HG02798 (cell line): ENCODE data around the gene TICAM2.

ENCODE experiments used
- ATAC-seq: cut with Tn5 transposase; IDR thresholded peaks from one replicate; pipeline ENCODE4 v1.9.1; 2021; ENCODE audit warnings: mild to moderate bottlenecking; ENCODE audit not compliant: unreplicated experiment, poor library complexity

The TICAM2 gene

DNA sequence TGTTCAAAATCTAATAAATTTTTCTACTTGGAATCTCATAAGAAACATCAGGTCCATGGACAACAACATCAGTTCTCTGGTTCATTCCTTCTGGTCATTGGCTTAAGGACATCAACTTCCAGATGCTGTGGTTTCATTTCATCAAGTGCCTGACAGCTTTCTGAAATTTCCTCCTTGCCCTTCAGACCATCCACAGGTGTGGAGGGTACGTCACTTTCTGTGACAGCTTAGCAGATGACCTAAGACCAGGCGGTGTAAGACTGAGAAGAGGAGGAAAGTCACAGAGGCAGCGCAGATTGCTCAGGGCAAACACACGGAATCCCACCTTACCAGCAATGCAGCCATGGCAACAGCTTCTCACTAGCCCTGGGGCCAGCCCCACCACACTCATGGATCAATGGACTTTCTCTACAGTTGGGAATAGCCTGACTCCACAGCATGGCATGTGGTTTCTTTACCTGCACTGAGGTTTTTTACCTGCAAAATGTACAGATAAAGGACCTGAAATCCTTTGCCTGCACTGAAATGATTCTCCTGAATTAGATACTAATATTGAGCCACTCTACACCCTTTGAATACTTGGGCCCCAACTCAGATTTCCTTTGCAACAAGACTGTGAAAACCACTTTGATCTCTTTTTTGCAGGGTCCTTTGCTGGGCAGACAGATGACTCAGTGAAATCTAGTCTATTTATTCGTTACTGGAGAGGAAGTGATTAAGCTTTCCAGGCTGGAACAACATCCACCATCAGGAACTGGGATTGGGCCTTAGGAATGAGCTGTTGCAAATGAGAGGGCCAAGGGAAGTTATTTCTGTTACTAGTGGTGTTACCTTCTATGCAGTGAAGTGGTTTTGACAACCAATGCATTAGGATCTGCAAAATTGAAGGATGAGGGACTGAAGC is 26.9 kb downstream of the TICAM2 start:
- peak; percentile 42 for ATAC-seq

DNA sequence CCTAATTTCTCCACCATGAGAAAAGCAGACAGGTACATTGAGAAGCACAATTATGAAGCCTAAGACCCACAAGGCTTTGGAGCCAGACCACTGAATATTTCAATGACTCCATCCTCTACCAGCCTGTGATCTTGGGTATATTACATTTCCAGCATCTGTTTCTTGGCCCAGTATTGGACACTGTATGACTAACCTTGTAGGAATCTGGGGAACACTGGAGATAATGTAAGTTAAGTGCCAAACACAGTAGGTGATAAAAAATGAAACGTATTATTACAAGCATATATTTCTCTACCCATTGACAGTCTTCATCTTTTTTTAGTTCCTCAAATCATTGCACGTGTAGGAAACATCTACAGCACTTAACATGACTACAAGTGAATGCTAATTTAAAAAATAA is 29.1 kb downstream of the TICAM2 start:
- ATAC-seq: no peak

DNA sequence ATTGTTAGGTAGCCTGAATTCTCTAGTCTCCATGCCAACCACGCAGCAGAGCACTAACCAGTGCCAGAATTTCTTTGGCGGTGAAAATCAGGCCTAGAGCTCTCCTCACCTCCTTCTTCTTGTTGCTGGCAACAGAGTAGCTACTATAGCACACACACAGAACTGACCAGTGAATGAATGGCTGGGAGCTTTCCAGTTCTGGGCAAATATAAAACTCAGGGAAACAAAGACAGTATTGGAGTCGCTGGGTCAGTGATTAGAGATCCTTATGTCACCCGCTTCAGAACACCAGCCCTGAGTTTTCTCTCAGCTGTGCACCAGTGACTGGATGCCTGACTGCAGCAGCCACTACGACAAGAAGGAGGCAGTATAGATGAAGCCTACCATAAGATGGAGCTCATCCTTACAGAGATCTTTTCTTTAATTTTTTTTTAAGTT is 30.8 kb downstream of the TICAM2 start:
- ATAC-seq: no peak

DNA sequence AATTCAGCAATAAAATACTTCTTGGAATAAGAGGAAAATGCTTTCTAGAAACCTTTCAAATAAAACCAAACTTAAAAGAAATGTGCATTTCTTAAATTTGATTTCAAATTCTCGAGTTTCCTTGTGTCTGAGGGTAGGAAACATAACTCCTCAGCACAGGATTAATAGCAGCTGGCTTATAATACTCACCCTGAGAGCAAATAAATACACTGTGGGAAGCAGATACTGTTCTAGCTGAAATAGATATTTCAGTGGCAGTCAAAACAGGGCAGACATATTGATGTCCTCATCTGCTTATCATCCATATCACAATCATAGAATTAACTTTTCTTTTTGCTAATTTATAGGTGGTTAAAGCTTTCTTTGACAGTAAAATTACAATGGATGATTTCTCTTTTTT is 33.6 kb downstream of the TICAM2 start:
- no peak for ATAC-seq

DNA sequence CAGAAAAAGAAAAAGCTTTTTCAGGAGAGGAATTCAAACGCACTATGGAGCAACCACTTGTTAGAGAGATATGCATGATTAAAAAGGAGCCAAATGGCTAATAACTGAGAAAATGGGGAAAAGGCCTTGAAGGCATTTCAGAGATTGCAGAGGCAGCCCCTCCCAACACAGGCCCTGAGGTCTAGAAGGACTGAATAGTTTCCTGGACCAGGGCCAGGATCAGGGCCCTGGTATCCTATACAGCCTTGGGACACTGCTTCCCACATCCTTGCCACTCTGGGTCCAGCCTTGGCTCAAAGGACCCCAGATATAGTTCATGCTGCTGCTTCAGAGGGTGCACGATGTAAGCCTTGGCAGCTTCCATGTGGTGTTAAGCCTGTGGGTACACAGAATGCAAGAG is 37.0 kb downstream of the TICAM2 start:
- ATAC-seq: no peak

DNA sequence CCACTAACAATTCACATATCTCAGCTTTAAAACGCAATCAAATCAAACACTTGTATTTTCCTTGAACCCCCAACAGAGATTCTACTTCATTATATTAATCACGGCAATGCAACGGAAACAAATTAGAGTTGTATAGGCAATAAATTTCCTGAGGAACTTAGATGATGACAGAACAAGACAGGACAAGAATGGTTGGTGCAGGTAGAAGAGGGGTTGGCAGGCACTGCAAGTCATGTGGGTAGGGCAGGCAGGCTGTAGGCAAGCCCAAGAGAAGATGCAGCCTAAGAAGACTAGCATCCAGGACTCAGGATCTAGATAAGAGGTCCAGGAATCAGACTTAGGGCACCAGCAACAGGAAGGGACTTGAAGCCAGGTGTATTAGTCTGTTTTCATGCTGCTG is 41.1 kb downstream of the TICAM2 start:
- ATAC-seq: no peak

DNA sequence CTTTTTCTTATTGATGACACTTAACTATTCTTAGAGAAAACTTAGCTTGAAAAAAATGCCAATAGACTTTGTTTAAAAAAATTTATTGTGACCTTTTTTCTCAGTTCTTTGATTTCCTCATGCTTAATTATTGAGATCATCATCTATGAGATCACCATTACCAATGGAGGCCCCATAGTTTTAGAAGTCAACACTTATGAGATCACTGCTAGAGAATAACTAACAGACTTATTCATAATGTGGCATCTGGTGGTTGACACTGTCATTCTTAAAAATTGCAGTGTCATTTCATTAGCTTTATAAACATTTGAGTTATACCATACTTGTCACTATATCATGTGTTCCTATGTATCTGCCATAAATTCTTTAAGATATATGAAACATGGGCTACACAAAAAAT is 42.8 kb downstream of the TICAM2 start:
- ATAC-seq: no peak

DNA sequence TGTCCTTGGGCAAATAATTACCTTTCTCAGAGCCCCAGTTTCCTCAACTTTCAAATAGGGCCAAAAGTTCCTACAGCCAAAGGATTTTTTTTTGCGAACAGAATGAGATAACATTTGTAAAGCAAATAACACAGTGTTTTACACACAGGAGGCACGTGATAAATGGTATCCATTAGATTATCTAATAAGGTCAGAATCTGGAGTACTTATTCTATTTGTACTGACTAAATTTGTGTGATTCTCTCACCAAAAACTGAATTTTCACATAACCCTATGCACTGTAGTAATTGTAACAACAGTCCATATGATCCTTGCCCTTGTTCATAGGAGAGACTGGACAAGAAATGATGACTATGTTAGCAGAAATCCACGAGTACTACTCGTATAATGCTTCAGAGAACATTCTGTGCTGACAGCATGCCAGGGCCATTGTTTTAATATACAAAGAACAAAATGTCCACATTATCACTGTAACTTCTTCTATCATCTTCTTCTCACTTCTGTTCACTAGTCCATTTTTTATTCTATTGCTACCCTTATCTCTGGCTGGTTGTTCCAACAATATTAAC is 43.8 kb downstream of the TICAM2 start:
- no peak for ATAC-seq

DNA sequence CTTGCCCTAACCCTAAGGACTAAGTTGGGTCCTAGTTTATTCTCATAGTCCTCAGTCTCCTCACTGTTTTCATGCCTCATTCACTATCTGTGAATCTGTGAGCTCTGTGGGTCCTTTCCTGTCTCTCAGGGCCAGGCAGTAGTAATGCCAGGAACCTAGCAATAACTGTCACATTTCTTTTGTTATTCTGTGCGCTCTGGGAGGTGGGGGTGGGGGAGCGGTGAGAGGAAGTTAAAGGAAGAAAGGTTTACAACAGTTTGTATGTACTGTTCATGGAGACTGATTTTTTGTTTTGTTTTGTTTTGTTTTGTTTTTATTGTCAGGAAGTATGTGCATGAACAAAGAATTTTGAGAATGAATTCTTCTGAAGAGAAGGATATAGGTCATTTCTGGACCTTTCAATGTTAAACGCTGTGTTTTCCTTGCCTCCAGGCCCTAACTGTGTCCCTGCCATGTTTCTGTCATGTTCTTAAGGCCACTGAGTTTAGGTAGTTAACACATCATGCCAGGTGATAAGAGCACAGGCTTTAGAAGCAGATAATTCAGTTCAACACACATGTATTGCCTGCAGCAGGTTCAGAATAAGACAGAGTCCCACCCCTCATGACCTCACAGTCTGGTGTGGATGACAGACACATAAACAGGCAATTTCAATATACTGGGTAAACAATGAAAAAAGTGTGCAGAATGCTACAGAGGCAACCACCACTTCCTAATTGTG is 44.5 kb downstream of the TICAM2 start:
- ATAC-seq: no peak

DNA sequence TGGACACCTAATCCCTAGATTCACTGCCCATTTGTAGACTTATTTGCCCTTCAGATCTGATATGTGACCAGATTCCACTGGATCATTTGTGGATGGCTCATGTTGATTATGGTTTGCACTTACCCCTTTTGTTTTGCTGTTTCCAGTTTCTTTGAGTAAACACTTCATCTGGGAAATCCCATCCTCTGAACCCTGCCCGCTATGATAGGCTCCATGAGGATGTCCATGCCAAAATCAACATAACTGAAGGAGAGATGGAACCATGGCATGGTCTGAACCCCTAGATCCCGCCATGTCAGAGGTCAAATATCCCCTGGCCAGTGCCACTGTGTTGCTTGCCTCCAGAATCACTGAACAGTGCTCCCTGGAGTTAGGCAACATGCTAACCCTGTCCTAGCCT is 46.0 kb downstream of the TICAM2 start:
- ATAC-seq: no peak

DNA sequence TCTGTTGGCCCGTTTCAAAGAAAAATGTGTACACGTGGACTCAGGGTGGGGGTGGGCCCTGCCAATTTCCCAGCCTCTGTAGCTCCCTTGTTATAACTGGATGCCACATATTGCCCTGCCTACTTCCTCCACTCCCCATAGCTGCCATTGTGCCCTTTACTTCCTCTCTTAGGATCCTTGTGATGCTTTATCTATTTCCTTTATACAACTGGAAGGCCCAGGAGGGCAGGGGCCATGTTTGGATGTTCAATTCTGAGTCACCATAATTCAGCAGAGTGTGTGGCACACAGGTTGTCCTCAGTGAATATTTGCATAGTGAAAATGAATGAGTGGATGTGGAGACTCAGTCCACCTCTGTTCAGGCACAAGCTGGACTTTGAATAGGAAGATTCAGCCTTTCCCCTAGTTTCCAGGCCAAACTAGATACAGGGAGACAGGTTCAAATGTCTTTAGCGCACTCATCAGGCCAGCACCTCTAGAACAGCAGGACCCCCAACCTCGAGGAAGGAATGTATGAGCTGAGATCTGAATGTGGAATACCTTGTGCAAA is 47.1 kb downstream of the TICAM2 start:
- no peak for ATAC-seq

DNA sequence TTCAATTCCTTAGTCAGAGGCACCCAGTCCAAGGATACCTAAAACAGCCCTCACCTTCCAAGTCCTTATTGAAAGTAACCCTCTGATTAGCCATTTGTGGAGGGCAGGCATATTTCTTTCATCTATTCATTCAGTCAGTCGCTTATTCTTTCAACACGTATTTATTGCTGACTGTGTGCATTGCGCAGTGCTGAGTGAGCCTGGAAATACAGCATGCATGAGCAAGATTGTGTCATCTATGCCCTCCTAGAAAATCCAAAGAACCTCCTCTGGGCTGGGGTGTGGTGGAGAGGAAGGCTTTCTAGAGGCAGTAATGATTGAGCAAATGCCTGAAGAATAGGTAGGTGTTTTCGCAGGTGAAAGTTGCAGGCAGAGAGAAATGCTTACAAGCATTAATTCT is 49.2 kb downstream of the TICAM2 start:
- no peak for ATAC-seq

DNA sequence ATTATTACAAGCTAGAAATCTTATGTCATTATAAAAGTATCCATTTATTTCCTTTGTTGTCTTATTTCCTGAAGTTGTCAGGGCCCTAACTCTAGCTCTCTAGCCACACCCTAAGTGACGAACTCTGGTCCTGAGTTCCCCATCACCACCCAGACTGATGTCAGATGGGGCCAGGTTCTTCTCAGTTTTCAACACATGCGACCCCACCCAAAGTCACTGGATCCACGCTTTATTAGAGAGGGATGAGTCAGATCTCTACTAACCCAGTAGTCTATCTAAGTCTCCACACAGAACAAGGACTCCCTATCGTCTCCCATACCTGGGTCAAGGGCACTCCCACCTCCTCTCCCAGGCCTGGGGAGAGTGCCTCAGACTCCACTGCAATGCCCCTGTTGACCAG is 50.9 kb downstream of the TICAM2 start:
- no peak for ATAC-seq

DNA sequence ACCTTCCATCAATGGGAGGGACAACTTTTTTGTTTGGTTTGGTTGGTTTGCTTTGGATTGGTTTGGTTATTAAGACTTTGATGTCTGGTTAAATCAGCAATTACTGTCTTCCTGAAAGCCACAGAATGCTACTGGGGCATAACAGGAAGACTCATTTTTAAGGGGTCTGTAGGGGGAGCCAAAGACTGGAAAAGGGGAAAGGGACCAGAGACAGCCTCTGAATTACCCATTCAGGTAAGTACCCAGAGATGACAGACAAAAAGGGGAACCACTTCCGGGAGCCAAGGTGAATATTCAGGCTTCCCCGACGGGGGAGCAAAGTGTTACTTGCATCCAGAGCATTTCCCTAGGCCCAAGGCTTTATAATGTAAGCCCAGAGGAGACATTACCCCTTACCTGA is 53.1 kb downstream of the TICAM2 start:
- ATAC-seq: no peak

DNA sequence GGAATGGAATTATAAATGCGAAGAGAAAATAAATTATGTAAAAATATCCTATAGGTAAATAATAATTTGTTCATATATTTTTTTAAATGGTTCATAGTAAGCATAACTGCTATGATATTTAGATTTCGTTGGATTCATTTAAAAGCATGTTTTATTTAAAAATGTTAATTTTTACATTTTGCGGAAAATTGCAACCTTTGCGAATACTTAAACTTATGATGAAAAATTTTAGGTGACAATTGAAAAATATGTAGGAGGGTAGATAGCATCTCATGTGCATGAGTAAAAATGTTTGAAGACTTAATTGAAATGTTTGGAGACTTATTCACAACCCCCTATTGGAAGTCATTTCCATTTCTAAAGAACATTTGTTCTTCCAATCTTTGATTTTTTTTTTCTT is 53.6 kb downstream of the TICAM2 start:
- ATAC-seq: no peak

DNA sequence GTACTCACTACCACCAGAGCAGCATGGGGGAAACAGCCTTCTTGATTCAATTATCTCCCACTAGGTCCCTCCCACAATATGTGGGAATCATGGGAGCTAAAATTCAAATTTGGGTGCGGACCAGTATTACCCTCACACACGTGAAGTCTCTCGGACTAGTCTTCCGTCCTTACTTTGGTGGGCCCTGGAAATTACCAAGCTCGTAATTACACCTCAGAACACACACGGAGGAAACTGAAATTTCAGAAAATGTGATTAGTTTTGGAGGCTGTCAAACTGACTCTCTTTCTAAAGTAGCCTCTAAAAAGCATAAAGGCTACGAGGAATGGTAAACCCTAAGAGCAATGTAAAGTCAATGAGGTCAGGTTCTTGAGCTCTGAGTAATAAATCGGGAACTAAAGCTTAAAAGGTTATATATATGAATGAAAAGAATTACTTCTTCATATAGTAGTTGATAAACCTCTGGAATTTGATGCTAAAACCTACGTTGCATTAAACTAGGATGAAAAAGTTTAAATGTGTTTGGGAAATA is 56.9 kb downstream of the TICAM2 start:
- no peak for ATAC-seq

DNA sequence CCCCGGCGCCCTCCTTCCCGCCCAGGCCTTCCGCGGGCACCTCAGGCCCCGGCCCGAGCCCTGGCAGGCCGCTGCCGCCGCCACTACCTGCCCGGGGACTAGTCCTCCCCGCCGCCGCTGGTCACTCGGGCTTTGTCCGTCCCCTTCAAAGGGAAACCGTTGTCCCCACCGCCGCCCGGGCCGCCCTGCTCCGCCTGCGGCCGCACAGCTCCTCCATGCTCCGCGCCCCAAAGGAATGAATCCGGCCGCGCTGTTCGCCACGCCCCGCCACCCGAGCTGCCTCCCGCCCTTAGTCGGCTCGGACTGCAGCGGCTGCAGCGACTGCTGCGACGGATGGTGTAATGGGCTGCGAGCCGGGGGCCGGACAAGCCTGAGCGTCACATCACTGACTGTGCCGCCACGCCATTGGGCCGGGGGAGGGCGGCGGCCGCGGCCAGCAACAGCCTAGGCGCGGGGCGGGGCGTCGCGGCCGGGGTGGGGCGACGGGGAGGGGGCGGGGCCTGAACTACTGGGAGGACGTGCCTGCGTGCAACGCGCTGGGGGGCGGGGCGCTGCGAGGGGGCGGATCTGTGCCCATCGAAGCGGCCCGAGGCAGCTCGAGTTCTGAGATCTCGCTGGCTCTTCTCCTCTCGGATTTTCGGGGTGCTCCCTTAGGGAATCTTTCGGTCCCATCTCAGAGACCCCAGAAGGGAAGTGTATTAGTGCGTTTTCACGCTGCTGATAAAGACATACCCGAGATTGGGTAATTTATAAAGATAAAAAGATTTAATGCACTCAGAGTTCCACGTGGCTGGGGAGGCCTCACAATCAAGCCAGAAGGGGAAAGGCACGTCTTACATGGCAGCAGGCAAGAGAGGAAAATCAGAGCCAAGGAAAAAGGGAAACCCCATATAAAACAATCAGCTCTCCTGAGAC is 57.6 kb downstream of the TICAM2 start, which contains the start of gene FEM1C:
Gene FEM1C (minus strand): TSS at position 340 of the 915 bp plus-strand sequence. CDS start 1,282 bp downstream, outside the sequence.
- peak; percentile 97 for ATAC-seq

DNA sequence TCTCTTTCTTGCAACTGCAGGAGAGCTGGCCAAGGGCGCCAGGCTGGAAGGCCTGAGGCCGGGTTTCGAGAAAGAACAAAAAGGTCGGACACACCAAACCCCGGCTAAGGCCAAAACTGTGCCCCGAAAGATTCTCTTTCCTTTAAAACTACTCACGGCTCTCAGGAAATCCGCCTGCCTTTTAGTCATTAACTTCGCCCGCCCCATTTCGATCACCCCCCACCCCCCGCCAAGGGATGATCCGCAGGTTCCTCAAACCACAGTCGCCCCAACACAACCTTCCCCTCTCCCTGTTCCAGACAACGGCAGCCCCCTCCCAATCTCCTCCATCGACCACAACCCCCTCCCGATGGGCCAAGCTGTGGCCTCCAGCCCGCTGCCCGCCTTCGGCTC is 58.2 kb downstream of the TICAM2 start:
- ATAC-seq: no peak

DNA sequence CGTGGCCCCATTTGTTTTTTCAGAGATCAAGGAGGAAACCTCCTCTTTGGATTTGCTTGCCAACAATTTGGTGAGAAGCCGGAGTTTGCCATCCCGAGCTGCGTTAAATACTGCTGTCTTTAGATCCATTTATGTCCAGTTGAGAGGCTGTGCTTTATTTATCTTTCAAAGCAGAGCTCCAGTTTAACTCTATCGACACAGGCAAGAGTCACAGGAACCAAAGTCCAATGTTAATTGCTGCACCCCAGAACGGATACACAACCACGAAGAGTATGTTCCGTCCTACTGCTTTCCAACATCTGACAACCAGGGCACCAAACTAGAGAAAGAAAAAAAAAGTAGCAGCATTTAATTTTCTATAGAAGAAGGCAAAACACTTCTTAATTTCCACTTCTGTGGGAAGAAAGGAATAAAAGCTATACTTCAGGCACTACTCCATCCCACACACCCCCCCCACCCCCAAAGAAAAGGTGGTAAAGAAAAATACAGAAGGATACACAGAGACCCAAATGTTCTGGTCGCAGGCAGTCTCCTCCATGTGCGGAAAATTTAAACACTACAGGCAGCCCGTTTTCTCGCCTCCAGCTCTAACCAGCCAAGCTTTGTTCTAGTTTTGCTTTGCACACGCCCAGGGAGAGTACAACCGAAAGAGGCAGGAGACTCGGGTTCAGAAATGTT is 58.8 kb downstream of the TICAM2 start:
- peak; percentile 29 for ATAC-seq
